Peyer's patch (tissue), 4 donors: Measurements from ENCODE around the gene ARRB2.
A peak's percentile ranks its signal among the peaks of the same experiment; 100 is the strongest.

Experiments
- CTCF ChIP-seq, 6 experiments: fragments of 450-650 bp in 4 of 6; fragments of 200-600 bp in 2 of 6; sonication (generic) in 1 of 6; IDR thresholded peaks; one replicate each; pipeline ENCODE4 v1.5.1; 2017 to 2019; ENCODE audit warnings: antibody characterized with exemption in 6 of 6, mild to moderate bottlenecking in 3 of 6, moderate library complexity in 1 of 6
- POLR2A ChIP-seq, 2 donors: fragments of 450-650 bp; IDR thresholded peaks; one replicate each; pipeline ENCODE4 v1.5.1; 2017; ENCODE audit warnings: antibody characterized with exemption in 2 of 2, mild to moderate bottlenecking in 2 of 2, moderate library complexity in 2 of 2

- peak in 3 of 6 experiments; percentile 17 to 35 (median 29) for TF ChIP-seq CTCF (IDR thresholded peaks at IDR 0.05)
- TF ChIP-seq POLR2A (IDR thresholded peaks at IDR 0.05), result no peak
Observed at GRCh38 chr17:4733073-4733531, 22.7 kb downstream of the ARRB2 start.
